ENCODE measurements around the gene DNAJB2.

- no peak for TF ChIP-seq CTCF (IDR thresholded peaks at IDR 0.05)
- TF ChIP-seq RAD21 (IDR thresholded peaks at IDR 0.05; ENCODE audit: low read length) = no peak
- no peak for TF ChIP-seq TEAD4 (IDR thresholded peaks at IDR 0.05; ENCODE audit: borderline replicate concordance, insufficient read depth)
- TF ChIP-seq SMC3 (IDR thresholded peaks at IDR 0.05; ENCODE audit: low read depth, low read length) = no peak
- no peak for TF ChIP-seq POLR2AphosphoS5 (IDR thresholded peaks at IDR 0.05; ENCODE audit: low read depth, low read length)
- TF ChIP-seq MAX (IDR thresholded peaks at IDR 0.05; ENCODE audit: low read depth) = no peak
- no peak for TF ChIP-seq REST (IDR thresholded peaks at IDR 0.05; ENCODE audit: low read depth, low read length)
- no peak for TF ChIP-seq SIN3A (IDR thresholded peaks at IDR 0.05; ENCODE audit: borderline replicate concordance, low read depth, low read length)
- no peak for TF ChIP-seq NRF1 (IDR thresholded peaks at IDR 0.05; ENCODE audit: low read depth, low read length)
- TF ChIP-seq GATA2 (CRISPR knock-in tag; IDR thresholded peaks at IDR 0.05) = no peak
- TF ChIP-seq EP300 (IDR thresholded peaks at IDR 0.05; ENCODE audit: borderline replicate concordance in 1 of 2, low read depth in 1 of 2, low read length in 1 of 2) = no peak
- no peak for TF ChIP-seq RCOR1 (IDR thresholded peaks at IDR 0.05; ENCODE audit: low read length)
- TF ChIP-seq EZH2phosphoT487 (IDR thresholded peaks at IDR 0.05; ENCODE audit: borderline replicate concordance, low read depth) = no peak
- TF ChIP-seq ELF1 (IDR thresholded peaks at IDR 0.05) = no peak
Measured at GRCh38 chr2:219270055-219270372, 9.2 kb upstream of the DNAJB2 start.
